ENCODE data around the gene SPATA22. TPM values are rescaled to one million over a fixed set of nuclear protein-coding genes. Genes with fewer than 3 reads are reported as not detected.
"Not testable (repeated sequence)": the region's sequence is repeated elsewhere in the genome, so short reads cannot be mapped to it uniquely, and the experiment has no call there.

SPATA22 gene
- total RNA-seq, 1 donor from 2014 or later, result not detected

GRCh38 chr17:3398310-3398709, 73.3 kb downstream of the SPATA22 start, which contains the start of gene OR1E1:
TSS of gene OR1E1 (minus strand) at chr17:3398410. CDS start at chr17:3398410, 0 bp downstream.
- Mint-ChIP-seq H3K4me1 (ENCODE audit: low read depth, unreplicated experiment) (no peaks in the 10 kb centered on the region), H3K36me3 (ENCODE audit: unreplicated experiment) (no peaks in the 10 kb centered on the region)

GRCh38 chr17:3397801-3398200, 73.8 kb downstream of the SPATA22 start:
- H3K4me1 Mint-ChIP-seq (ENCODE audit: low read depth, unreplicated experiment); H3K27ac Mint-ChIP-seq (ENCODE audit: unreplicated experiment); DNase-seq; H3K9me3 Mint-ChIP-seq (ENCODE audit: unreplicated experiment); H3K4me3 Mint-ChIP-seq (ENCODE audit: unreplicated experiment); H3K27me3 Mint-ChIP-seq (ENCODE audit: unreplicated experiment); H3K36me3 Mint-ChIP-seq (ENCODE audit: unreplicated experiment): not testable (repeated sequence)

More at GRCh38 chr17:3398310-3398709, 73.3 kb downstream of the SPATA22 start, which contains the start of gene OR1E1:
- no peak for DNase-seq
- Mint-ChIP-seq H3K4me3 (ENCODE audit: unreplicated experiment) (no peak within 1 kb of the TSS), H3K27ac (ENCODE audit: unreplicated experiment) (no peak within 1 kb of the TSS), H3K27me3 (ENCODE audit: unreplicated experiment) (no peaks in the 10 kb centered on the region), H3K9me3 (ENCODE audit: unreplicated experiment) (no peaks in the 10 kb centered on the region)
- TF ChIP-seq, protein P1, sequence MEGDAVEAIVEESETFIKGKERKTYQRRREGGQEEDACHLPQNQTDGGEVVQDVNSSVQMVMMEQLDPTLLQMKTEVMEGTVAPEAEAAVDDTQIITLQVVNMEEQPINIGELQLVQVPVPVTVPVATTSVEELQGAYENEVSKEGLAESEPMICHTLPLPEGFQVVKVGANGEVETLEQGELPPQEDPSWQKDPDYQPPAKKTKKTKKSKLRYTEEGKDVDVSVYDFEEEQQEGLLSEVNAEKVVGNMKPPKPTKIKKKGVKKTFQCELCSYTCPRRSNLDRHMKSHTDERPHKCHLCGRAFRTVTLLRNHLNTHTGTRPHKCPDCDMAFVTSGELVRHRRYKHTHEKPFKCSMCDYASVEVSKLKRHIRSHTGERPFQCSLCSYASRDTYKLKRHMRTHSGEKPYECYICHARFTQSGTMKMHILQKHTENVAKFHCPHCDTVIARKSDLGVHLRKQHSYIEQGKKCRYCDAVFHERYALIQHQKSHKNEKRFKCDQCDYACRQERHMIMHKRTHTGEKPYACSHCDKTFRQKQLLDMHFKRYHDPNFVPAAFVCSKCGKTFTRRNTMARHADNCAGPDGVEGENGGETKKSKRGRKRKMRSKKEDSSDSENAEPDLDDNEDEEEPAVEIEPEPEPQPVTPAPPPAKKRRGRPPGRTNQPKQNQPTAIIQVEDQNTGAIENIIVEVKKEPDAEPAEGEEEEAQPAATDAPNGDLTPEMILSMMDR (IDR thresholded peaks at IDR 0.05; ENCODE audit: partially characterized antibody, unreplicated experiment), result no peak

Other genes with a start within 250 kb of the SPATA22 start
- gene OR3A1, start 173.5 kb downstream of the SPATA22 start, total RNA-seq (ENCODE audit: unreplicated experiment), result 0.59 TPM
- 2.6 TPM for gene OR3A2, start 85.5 kb downstream of the SPATA22 start, total RNA-seq (ENCODE audit: unreplicated experiment)
- gene OR1E1, start 73.4 kb downstream of the SPATA22 start, total RNA-seq (ENCODE audit: unreplicated experiment), result not detected
- not detected for gene OR3A3, start 60.4 kb downstream of the SPATA22 start, total RNA-seq (ENCODE audit: unreplicated experiment)
- gene OR1E2, start 38.0 kb downstream of the SPATA22 start, total RNA-seq (ENCODE audit: unreplicated experiment), result not detected
- not detected for gene ASPA, start 4.2 kb upstream of the SPATA22 start, total RNA-seq (ENCODE audit: unreplicated experiment)
- 0.74 TPM for gene TRPV3, start 86.0 kb upstream of the SPATA22 start, total RNA-seq (ENCODE audit: unreplicated experiment)
- gene TRPV1, start 137.6 kb upstream of the SPATA22 start, total RNA-seq (ENCODE audit: unreplicated experiment), result 29.8 TPM
- gene SHPK, start 164.4 kb upstream of the SPATA22 start, total RNA-seq (ENCODE audit: unreplicated experiment), result 35.5 TPM
- 17.2 TPM for gene CTNS, start 164.9 kb upstream of the SPATA22 start, total RNA-seq (ENCODE audit: unreplicated experiment)
- gene TAX1BP3, start 196.8 kb upstream of the SPATA22 start, total RNA-seq (ENCODE audit: unreplicated experiment), result 91.4 TPM
- gene EMC6, start 197.0 kb upstream of the SPATA22 start, total RNA-seq (ENCODE audit: unreplicated experiment), result 44.4 TPM
- 6.6 TPM for gene P2RX5, start 224.3 kb upstream of the SPATA22 start, total RNA-seq (ENCODE audit: unreplicated experiment)

Measured in glutamatergic neuron (in vitro differentiated cells).